ENCODE results near the gene HTRA3. TPM values are rescaled to one million over a fixed set of nuclear protein-coding genes. Genes with fewer than 3 reads are reported as not detected.

Gene HTRA3
- total and polyA plus RNA-seq, 4 donors, result 0.36 to 1.2 (median 1.1) TPM

DNA sequence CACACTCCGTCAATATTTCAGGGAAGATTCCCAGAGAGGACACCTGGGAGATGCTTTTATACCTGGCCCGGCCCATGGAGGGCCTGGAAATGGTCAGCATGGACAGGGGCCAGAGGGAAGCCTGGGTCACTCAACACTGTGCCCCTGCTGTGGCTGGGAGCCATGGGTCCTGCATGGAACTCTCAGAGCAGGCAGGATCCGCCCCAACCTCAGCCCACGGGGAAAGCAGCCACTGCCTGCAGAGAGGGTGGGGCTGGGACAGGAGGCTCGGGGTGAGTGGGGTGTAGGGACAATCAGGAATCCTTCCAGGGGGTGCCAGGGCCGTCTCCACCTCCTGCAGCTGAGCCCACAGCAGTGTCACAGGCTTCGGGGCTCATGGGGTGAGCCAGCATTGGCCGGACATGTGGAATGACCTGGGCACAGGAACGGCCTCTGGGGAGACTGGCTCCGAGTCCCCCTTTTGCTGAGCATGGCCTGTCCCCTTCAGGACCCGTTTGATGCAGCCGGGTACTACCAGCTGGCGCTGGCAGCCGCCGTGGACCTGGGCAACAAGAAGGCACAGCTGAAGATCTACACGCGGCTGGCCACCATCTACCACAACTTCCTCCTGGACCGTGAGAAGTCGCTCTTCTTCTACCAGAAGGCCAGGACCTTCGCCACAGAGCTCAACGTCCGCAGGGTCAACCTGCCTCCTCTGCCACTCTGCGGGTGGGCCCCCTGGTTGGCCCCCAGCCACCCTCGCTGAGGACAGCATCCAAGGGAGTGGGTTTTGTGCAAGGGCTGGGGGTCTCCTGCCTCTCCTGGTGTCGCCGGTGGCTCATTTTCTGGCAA is 29.1 kb upstream of the HTRA3 start:
- 78% methylated on average over 26 of the region's 26 CpGs for WGBS
- H3K4me1 ChIP-seq (ENCODE audit: control insufficient read depth in 4 of 4, insufficient read depth in 4 of 4, low read length in 3 of 4), result peaks cover 0 to 10% (median 2%) of the 10 kb centered on the region in 4 donors
- H3K36me3 ChIP-seq (ENCODE audit: control insufficient read depth in 4 of 4, insufficient read depth in 3 of 4, low read depth in 1 of 4, low read length in 3 of 4), result peaks cover 3 to 35% (median 14%) of the 10 kb centered on the region in 4 donors
- H3K9me3 ChIP-seq (ENCODE audit: control insufficient read depth in 4 of 4, low read length in 3 of 4), result no peaks in the 10 kb centered on the region
- H3K9ac ChIP-seq (ENCODE audit: low read depth in 1 of 2, low read length in 2 of 2), result no peak overlapping the region
- TF ChIP-seq YY1 (IDR thresholded peaks at IDR 0.05) (no peak), GABPA (IDR thresholded peaks at IDR 0.05 in 1 of 2, conservative IDR thresholded peaks at IDR 0.05 in 1 of 2) (no peak), NR2F2 (IDR thresholded peaks at IDR 0.05) (no peak), ZBTB33 (IDR thresholded peaks at IDR 0.05) (no peak), FOXA1 (IDR thresholded peaks at IDR 0.05) (no peak), RAD21 (IDR thresholded peaks at IDR 0.05) (no peak), MAX (IDR thresholded peaks at IDR 0.05) (no peak), FOXA2 (IDR thresholded peaks at IDR 0.05) (no peak), EGR1 (IDR thresholded peaks at IDR 0.05; ENCODE audit: low read depth in 2 of 2) (no peak), RXRA (IDR thresholded peaks at IDR 0.05) (no peak), HNF4G (IDR thresholded peaks at IDR 0.05) (no peak), HNF4A (conservative IDR thresholded peaks at IDR 0.05) (no peak)
- TF ChIP-seq, protein P1, sequence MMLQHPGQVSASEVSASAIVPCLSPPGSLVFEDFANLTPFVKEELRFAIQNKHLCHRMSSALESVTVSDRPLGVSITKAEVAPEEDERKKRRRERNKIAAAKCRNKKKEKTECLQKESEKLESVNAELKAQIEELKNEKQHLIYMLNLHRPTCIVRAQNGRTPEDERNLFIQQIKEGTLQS (IDR thresholded peaks at IDR 0.05), result no peak
- TF ChIP-seq, protein P2, sequence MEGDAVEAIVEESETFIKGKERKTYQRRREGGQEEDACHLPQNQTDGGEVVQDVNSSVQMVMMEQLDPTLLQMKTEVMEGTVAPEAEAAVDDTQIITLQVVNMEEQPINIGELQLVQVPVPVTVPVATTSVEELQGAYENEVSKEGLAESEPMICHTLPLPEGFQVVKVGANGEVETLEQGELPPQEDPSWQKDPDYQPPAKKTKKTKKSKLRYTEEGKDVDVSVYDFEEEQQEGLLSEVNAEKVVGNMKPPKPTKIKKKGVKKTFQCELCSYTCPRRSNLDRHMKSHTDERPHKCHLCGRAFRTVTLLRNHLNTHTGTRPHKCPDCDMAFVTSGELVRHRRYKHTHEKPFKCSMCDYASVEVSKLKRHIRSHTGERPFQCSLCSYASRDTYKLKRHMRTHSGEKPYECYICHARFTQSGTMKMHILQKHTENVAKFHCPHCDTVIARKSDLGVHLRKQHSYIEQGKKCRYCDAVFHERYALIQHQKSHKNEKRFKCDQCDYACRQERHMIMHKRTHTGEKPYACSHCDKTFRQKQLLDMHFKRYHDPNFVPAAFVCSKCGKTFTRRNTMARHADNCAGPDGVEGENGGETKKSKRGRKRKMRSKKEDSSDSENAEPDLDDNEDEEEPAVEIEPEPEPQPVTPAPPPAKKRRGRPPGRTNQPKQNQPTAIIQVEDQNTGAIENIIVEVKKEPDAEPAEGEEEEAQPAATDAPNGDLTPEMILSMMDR (IDR thresholded peaks at IDR 0.05; ENCODE audit: low read depth, low read length, missing input control), result no peak
- no peaks in the 10 kb centered on the region for H3K27me3 ChIP-seq (ENCODE audit: control insufficient read depth in 4 of 4, insufficient read depth in 4 of 4, low read length in 3 of 4)
- no peak for DNase-seq (ENCODE audit: low spot score)
- H3K27ac ChIP-seq (ENCODE audit: low read depth in 1 of 2, low read length in 2 of 2), result no peak overlapping the region
- H3K4me3 ChIP-seq (ENCODE audit: low read depth in 1 of 3, low read length in 3 of 3), result no peak overlapping the region

GRCh38 chr4:8241211-8241779 is 28.3 kb upstream of the HTRA3 start:
- no peak for DNase-seq (ENCODE audit: low spot score)
- Histone ChIP-seq H3K4me3 (ENCODE audit: low read depth in 1 of 3, low read length in 3 of 3) (no peak overlapping the region), H3K9ac (ENCODE audit: low read depth in 1 of 2, low read length in 2 of 2) (no peak overlapping the region), H3K27me3 (ENCODE audit: control insufficient read depth in 4 of 4, insufficient read depth in 4 of 4, low read length in 3 of 4) (no peaks in the 10 kb centered on the region), H3K9me3 (ENCODE audit: control insufficient read depth in 4 of 4, low read length in 3 of 4) (no peaks in the 10 kb centered on the region), H3K4me1 (ENCODE audit: control insufficient read depth in 4 of 4, insufficient read depth in 4 of 4, low read length in 3 of 4) (peaks cover 2 to 15% (median 5%) of the 10 kb centered on the region in 4 donors), H3K27ac (ENCODE audit: low read depth in 1 of 2, low read length in 2 of 2) (no peak overlapping the region), H3K36me3 (ENCODE audit: control insufficient read depth in 4 of 4, insufficient read depth in 3 of 4, low read depth in 1 of 4, low read length in 3 of 4) (peaks cover 3 to 27% (median 11%) of the 10 kb centered on the region in 4 donors)
- TF ChIP-seq RAD21 (IDR thresholded peaks at IDR 0.05) (no peak), GABPA (IDR thresholded peaks at IDR 0.05 in 1 of 2, conservative IDR thresholded peaks at IDR 0.05 in 1 of 2) (no peak), RXRA (IDR thresholded peaks at IDR 0.05) (no peak), YY1 (IDR thresholded peaks at IDR 0.05) (no peak), SP1 (IDR thresholded peaks at IDR 0.05) (no peak), HNF4A (conservative IDR thresholded peaks at IDR 0.05) (no peak), TAF1 (conservative IDR thresholded peaks at IDR 0.05) (no peak), HNF4G (IDR thresholded peaks at IDR 0.05) (no peak), FOXA1 (IDR thresholded peaks at IDR 0.05) (no peak)
- TF ChIP-seq, protein P2 (IDR thresholded peaks at IDR 0.05; ENCODE audit: low read depth, low read length, missing input control), result no peak
- TF ChIP-seq, protein P1 (IDR thresholded peaks at IDR 0.05), result no peak
- 90% methylated on average over 14 of the region's 14 CpGs for WGBS

Data from liver (tissue), 9 donors.